IMR-90 (cell line): ENCODE data around the gene RAI1. TPM values are rescaled to one million over a fixed set of nuclear protein-coding genes. Genes with fewer than 3 reads are reported as not detected.

ENCODE experiments used
- ATAC-seq: fragments of 200-7000 bp; cut with Tn5 transposase; 2 replicates; pipeline ENCODE4 v1.9.1; 2020; ENCODE audit warnings: low read depth, mild to moderate bottlenecking, moderate library complexity
- BruUV-seq: library from RNA; stranded (reverse); fragments of 400-500 nt; replicated peaks from 2 replicates; lab custom pipeline; 2021; lab: Mats Ljungman, UMichigan
- CTCF ChIA-PET: fragments of 300-600 bp; formaldehyde crosslinking; extraction: SDS; loops from one replicate; lab custom pipeline; 2021; ENCODE audit warnings: antibody characterized with exemption; lab: Yijun Ruan, JAX
- POLR2A ChIA-PET: fragments of 300-600 bp; sonication (Branson Sonifier 250); formaldehyde crosslinking; loops from one replicate; lab custom pipeline; 2022; ENCODE audit warnings: antibody characterized with exemption; ENCODE audit not compliant: unreplicated experiment; lab: Charles Lee
- DNase-seq: peaks from one replicate; pipeline ENCODE4 v3.0.0; 2013
- H2AFZ ChIP-seq: replicated peaks from 2 replicates; pipeline ENCODE3; 2013; ENCODE audit warnings: low read length, mild to moderate bottlenecking; ENCODE audit not compliant: poor library complexity
- H2AK5ac ChIP-seq: 2 replicates; pipeline ENCODE4 v1.6.1; 2013; ENCODE audit warnings: low read depth, low read length, inconsistent platforms
- H2AK9ac ChIP-seq: replicated peaks from 2 replicates; pipeline ENCODE3; 2013; ENCODE audit warnings: mild to moderate bottlenecking, low read depth, low read length, moderate library complexity; ENCODE audit not compliant: poor library complexity
- H2BK120ac ChIP-seq: 2 replicates; pipeline ENCODE4 v1.6.1; 2013; ENCODE audit warnings: low read depth, low read length, inconsistent platforms
- H2BK15ac ChIP-seq: 3 replicates; pipeline ENCODE4 v1.6.1; 2013; ENCODE audit warnings: low read depth, low read length, inconsistent platforms
- H2BK20ac ChIP-seq: 2 replicates; pipeline ENCODE4 v1.6.1; 2013; ENCODE audit warnings: low read depth, mild to moderate bottlenecking, inconsistent platforms, low read length, moderate library complexity
- H2BK5ac ChIP-seq: 2 replicates; pipeline ENCODE4 v1.6.1; 2013; ENCODE audit warnings: mild to moderate bottlenecking, low read depth, low read length, inconsistent platforms; ENCODE audit not compliant: poor library complexity, severe bottlenecking
- H3K14ac ChIP-seq: replicated peaks from 2 replicates; pipeline ENCODE4 v1.6.1; 2013; ENCODE audit warnings: low read depth, low read length, inconsistent platforms
- H3K18ac ChIP-seq: 2 replicates; pipeline ENCODE4 v1.6.1; 2013; ENCODE audit warnings: low read depth, low read length, control low read depth
- H3K23ac ChIP-seq: 2 replicates; pipeline ENCODE4 v1.6.1; 2013; ENCODE audit warnings: low read depth, low read length, inconsistent platforms
- H3K27ac ChIP-seq: 2 replicates; pipeline ENCODE4 v1.5.1; 2013; ENCODE audit warnings: mild to moderate bottlenecking, control low read depth, low read length; ENCODE audit not compliant: insufficient read depth
- H3K27me3 ChIP-seq: 2 replicates; pipeline ENCODE4 v1.6.1; 2013; ENCODE audit warnings: low read length; ENCODE audit not compliant: control insufficient read depth, insufficient read depth
- H3K36me3 ChIP-seq: 2 replicates; pipeline ENCODE4 v1.6.1; 2013; ENCODE audit warnings: low read length, mixed read lengths; ENCODE audit not compliant: control insufficient read depth, insufficient read depth
- H3K4ac ChIP-seq: 2 replicates; pipeline ENCODE4 v1.6.1; 2013; ENCODE audit warnings: low read depth, low read length, inconsistent platforms
- H3K4me1 ChIP-seq: 2 replicates; pipeline ENCODE4 v1.6.1; 2013; ENCODE audit warnings: low read length, mixed read lengths; ENCODE audit not compliant: control insufficient read depth, insufficient read depth
- H3K4me2 ChIP-seq: 2 replicates; pipeline ENCODE4 v1.6.1; 2013; ENCODE audit warnings: low read depth, mild to moderate bottlenecking, control low read depth, low read length, moderate library complexity
- H3K4me3 ChIP-seq: 2 replicates; pipeline ENCODE4 v1.5.1; 2013; ENCODE audit warnings: low read depth, mild to moderate bottlenecking, control low read depth, low read length, moderate library complexity; ENCODE audit not compliant: insufficient read depth
- H3K56ac ChIP-seq: 2 replicates; pipeline ENCODE4 v1.6.1; 2013; ENCODE audit warnings: low read length, inconsistent platforms; ENCODE audit not compliant: insufficient read depth; ENCODE audit errors: extremely low read depth
- H3K79me1 ChIP-seq, 2 experiments: 2 replicates each; pipeline ENCODE4 v1.6.1; 2013; ENCODE audit warnings: low read length in 2 of 2, inconsistent platforms in 1 of 2, low read depth in 1 of 2
- H3K9ac ChIP-seq: 2 replicates; pipeline ENCODE4 v1.6.1; 2013; ENCODE audit warnings: low read depth, low read length, control low read depth
- H3K9me1 ChIP-seq: 2 replicates; pipeline ENCODE4 v1.6.1; 2013; ENCODE audit warnings: low read length, inconsistent platforms; ENCODE audit not compliant: insufficient read depth
- H3K9me3 ChIP-seq: 2 replicates; pipeline ENCODE4 v1.6.1; 2013; ENCODE audit warnings: low read length; ENCODE audit not compliant: control insufficient read depth, insufficient read depth
- H4K20me1 ChIP-seq: 2 replicates; pipeline ENCODE4 v1.6.1; 2013; ENCODE audit warnings: low read length, inconsistent platforms; ENCODE audit not compliant: insufficient read depth
- H4K5ac ChIP-seq: 2 replicates; pipeline ENCODE4 v1.6.1; 2013; ENCODE audit warnings: mild to moderate bottlenecking, low read depth, low read length, control low read depth
- H4K8ac ChIP-seq, 2 experiments: 2 replicates each; pipeline ENCODE4 v1.6.1; 2013; ENCODE audit warnings: low read depth in 2 of 2, low read length in 2 of 2, control low read depth in 1 of 2, inconsistent platforms in 1 of 2
- H4K91ac ChIP-seq: 2 replicates; pipeline ENCODE4 v1.6.1; 2013; ENCODE audit warnings: low read depth, low read length, inconsistent platforms; ENCODE audit not compliant: insufficient read depth
- BHLHE40 ChIP-seq: fragments of 150-350 bp; IDR thresholded peaks from 2 replicates; pipeline ENCODE4 v1.6.1; 2016; ENCODE audit warnings: mild to moderate bottlenecking, low read depth, low read length
- CHD1 ChIP-seq: IDR thresholded peaks from 2 replicates; pipeline ENCODE4 v1.6.1; 2012; ENCODE audit warnings: low read depth, low read length, improper control_type of control experiment
- RCOR1 ChIP-seq: IDR thresholded peaks from 2 replicates; pipeline ENCODE4 v1.6.1; 2012; ENCODE audit warnings: mild to moderate bottlenecking, low read length, improper control_type of control experiment; ENCODE audit not compliant: insufficient replicate concordance
- WGBS, 2 experiments: methylation state at CpG; one replicate each; pipeline versions ENCODE4 v1.1.5 to v1.1.7; 2013; ENCODE audit warnings: missing lambda C conversion rate in 2 of 2; ENCODE audit not compliant: insufficient read length in 1 of 2; ENCODE audit errors: extremely low coverage in 2 of 2; 5-methylcytosine and 5-hydroxymethylcytosine counted together
- dilution Hi-C: fragments of 300-500 bp; cut with HindIII; formaldehyde crosslinking; loops from one replicate; pipeline ENCODE4 v1.14.3; 2018; ENCODE audit warnings: low sequenced_read_pairs; ENCODE audit not compliant: unreplicated experiment
- in situ Hi-C: fragments of 300-500 bp; cut with MboI; formaldehyde crosslinking; loops from 3 replicates; pipeline ENCODE4 v1.14.3; 2019; ENCODE audit warnings: low sequenced_read_pairs, inconsistent platforms, mixed read lengths
- intact Hi-C: fragments of 100-400 bp; cut with micrococcal nuclease; formaldehyde crosslinking; loops from 2 replicates; pipeline ENCODE4 v1.10.0; 2022
- polyA plus RNA-seq, 3 experiments: library from polyadenylated mRNA; depleted of rRNA; stranded (reverse); fragments of >200 nt; gene quantifications; 2 replicates each; pipeline ENCODE4 v1.2.3, GENCODE V29; 2012; ENCODE audit warnings: low replicate concordance in 1 of 3
- total RNA-seq: library from RNA; depleted of rRNA; stranded (reverse); fragments of >200 nt; gene quantifications from 2 replicates; pipeline ENCODE4 v1.2.3, GENCODE V29; 2012

RAI1 gene
- total and polyA plus RNA-seq, 2 of the 4 experiments (the other 2 are of a cell fraction) = 1.8 to 10.5 TPM

DNA sequence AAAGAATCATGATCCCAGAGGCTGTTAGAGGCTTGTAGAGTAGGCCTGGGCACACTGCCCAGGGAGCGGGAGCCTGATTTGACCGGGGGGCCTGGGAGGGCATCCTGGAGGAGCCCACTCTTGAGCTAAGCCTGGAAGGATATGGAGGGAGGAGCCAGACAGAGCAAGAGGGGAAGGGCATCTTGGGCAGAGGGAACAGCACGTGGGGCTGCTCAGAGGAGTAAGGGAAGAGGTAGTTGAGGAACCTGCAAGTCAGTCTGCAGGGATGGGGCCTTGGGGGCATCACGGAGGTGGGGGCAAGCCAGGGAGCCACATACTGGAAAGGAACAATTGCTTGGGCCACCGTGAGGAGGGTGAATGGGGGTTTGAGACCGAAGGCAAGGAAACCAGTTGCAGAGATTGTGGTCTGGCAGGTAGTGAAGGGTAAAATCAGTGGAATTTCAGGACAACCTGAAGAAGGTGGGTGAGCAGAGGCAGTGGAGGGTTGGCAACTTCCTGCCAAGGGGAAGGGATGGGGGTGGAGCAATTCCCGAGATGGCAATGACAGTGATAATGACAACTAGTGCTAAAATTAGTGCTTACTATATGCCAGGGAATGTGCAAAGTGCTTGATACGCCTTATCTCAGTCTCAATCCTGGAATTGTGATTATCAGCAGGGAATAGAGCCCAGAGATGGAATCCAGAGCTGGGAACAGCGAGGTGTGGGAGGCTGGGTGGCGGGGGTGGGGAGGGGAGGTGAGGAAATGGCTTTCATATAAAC, 9.7 kb upstream of the RAI1 start:
- TF ChIP-seq RCOR1 = no peak
- TF ChIP-seq BHLHE40 = no peak
- no peak for TF ChIP-seq CHD1
- no peak overlapping the region for H3K9ac ChIP-seq
- intact Hi-C loops (no loop called here), dilution Hi-C loops (no loop called here), in situ Hi-C loops (no loop called here)
- no peak overlapping the region for H3K14ac ChIP-seq
- POLR2A ChIA-PET = no interaction called here
- DNase-seq = no peak
- no peak overlapping the region for H2BK5ac ChIP-seq
- no peak overlapping the region for H2AK5ac ChIP-seq
- no peak overlapping the region for H3K27ac ChIP-seq
- H4K5ac ChIP-seq = no peak overlapping the region
- no peak overlapping the region for H2AFZ ChIP-seq
- H2BK15ac ChIP-seq = no peak overlapping the region
- no peaks in the 10 kb centered on the region for H3K36me3 ChIP-seq
- no peak for ATAC-seq
- peaks cover 4% of the 10 kb centered on the region for H3K27me3 ChIP-seq
- peaks cover 4% of the 10 kb centered on the region; the same call in 1 of the 2 replicates for H3K4me1 ChIP-seq
- H4K91ac ChIP-seq = no peak overlapping the region
- no TSS peak for BruUV-seq
- no peak overlapping the region; the same call in 1 of the 2 replicates for H2BK20ac ChIP-seq
- H2BK120ac ChIP-seq = no peak overlapping the region
- no peak overlapping the region for H3K4me2 ChIP-seq
- WGBS, 2 experiments = 57% methylated on average over 6 of the region's 10 CpGs; no CpG with 5 or more reads in 1 of the 2 experiments
- no peak overlapping the region for H3K56ac ChIP-seq
- CTCF ChIA-PET = interaction anchor here (1.0 kb wide), 1 partner anchor 10 kb away, joined by 4 read pairs; no protein-coding TSS in a partner anchor
- H3K4ac ChIP-seq = no peak overlapping the region
- no peak overlapping the region for H3K4me3 ChIP-seq
- no peaks in the 10 kb centered on the region for H3K9me3 ChIP-seq
- H3K18ac ChIP-seq = no peak overlapping the region
- no peak overlapping the region for H4K8ac ChIP-seq
- H3K9me1 ChIP-seq = no peaks in the 10 kb centered on the region
- no peaks in the 10 kb centered on the region for H3K79me1 ChIP-seq
- no peak overlapping the region for H2AK9ac ChIP-seq
- H4K20me1 ChIP-seq = no peaks in the 10 kb centered on the region
- no peak overlapping the region for H3K23ac ChIP-seq
